Measurements from ENCODE around the gene ARFGAP3. TPM values are rescaled to one million over a fixed set of nuclear protein-coding genes. Genes with fewer than 3 reads are reported as not detected.

The ARFGAP3 gene, protein sequence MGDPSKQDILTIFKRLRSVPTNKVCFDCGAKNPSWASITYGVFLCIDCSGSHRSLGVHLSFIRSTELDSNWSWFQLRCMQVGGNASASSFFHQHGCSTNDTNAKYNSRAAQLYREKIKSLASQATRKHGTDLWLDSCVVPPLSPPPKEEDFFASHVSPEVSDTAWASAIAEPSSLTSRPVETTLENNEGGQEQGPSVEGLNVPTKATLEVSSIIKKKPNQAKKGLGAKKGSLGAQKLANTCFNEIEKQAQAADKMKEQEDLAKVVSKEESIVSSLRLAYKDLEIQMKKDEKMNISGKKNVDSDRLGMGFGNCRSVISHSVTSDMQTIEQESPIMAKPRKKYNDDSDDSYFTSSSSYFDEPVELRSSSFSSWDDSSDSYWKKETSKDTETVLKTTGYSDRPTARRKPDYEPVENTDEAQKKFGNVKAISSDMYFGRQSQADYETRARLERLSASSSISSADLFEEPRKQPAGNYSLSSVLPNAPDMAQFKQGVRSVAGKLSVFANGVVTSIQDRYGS
- total RNA-seq, result 10 to 100 TPM; 19.5 to 21.4 TPM
- polyA plus RNA-seq (2013, experiment 1 of 2), result 34.8 TPM
- 31.5 TPM for polyA plus RNA-seq (2013, experiment 2 of 2)
- 33.4 to 129 (median 54.4) reads per million in 172 experiments for total RNA-seq

DNA sequence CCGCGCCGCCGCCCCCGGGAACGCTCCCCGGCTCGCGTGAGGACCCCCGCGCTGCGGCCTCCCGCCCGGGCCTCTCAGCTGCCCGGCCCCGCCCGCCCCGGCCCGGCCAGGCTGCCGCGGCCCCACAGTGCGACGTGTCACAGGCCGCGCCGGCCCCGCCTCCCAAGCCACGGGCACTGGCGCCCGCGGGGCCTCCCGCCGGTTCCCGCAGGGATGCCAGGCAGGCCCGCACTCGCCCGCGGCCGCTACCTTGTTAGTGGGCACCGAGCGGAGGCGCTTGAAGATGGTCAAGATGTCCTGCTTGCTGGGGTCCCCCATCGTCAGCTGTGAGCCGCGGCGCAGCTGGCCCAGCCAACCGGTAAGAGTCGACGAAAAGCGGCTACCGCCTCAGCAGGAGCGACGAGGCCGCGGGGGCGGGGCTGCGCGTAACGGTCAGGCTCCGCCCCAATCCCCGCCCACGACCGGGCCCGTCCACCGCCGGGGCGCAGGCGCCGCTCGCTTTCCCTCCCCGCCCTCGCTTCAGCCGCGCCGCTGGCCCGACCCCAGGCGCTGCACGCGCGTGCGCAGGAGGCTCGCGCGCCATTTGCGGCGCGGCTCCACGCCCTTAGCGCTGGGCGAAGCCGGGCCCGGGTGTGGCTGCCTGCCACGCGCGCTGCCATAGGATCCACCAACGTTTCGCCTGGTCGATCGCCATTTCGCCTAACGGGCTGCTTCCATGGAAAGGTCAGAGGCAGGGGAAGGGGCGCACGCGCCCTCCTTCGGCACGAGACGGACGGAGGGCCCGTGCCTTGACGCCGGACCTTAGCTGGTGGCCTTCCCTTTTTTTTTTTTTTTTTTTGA lies at the start of gene ARFGAP3:
ARFGAP3 (minus strand) TSS at position 409 of the 840 bp plus-strand sequence; CDS start at position 318, 91 bp downstream.
- intact Hi-C loops (cut with DNase I, micrococcal nuclease), result loop anchor here (1.0 to 5.0 kb wide), 5 partner anchors 157 to 330 kb away; partner anchors contain the start of genes PACSIN2 (in 1 of the 2), POLDIP3 (in 1 of the 2), TTLL1 (in 1 of the 2) and TTLL12 (in 1 of the 2)
- Histone ChIP-seq H3K36me3 (ENCODE audit: insufficient read depth, low read length) (peaks cover 3% of the 10 kb centered on the region), H3K4me1 (ENCODE audit: insufficient read depth, low read length) (peaks cover 32% of the 10 kb centered on the region), H3K27me3 (ENCODE audit: control insufficient read depth in 1 of 2, insufficient read depth in 2 of 2, low read length in 2 of 2) (no peaks in the 10 kb centered on the region), H3K9me3 (ENCODE audit: control insufficient read depth in 1 of 2, insufficient read depth in 1 of 2, low read length in 2 of 2) (no peaks in the 10 kb centered on the region), H3K27ac (ENCODE audit: low read depth in 1 of 2, low read length in 2 of 2) (peak within 1 kb of the TSS; percentile 86 to 87), H3K4me3 (ENCODE audit: low read length) (peak within 1 kb of the TSS; percentile 74)
- peak; percentile 93 for ATAC-seq (ENCODE audit: poor library complexity)
- H3K4me3 Mint-ChIP-seq, result peak within 1 kb of the TSS; percentile 92
- peak within 1 kb of the TSS; percentile 91 for H3K27ac Mint-ChIP-seq
- H3K27me3 Mint-ChIP-seq, result no peaks in the 10 kb centered on the region
- no peaks in the 10 kb centered on the region for H3K9me3 Mint-ChIP-seq
- POLR2A ChIA-PET, result interaction anchor here (0.6 to 1.4 kb wide), 7 partner anchors 11 to 331 kb away, joined by 3 to 6 read pairs (median 3); partner anchors contain the start of genes CYB5R3 and TTLL12
- TF ChIP-seq, protein P1, sequence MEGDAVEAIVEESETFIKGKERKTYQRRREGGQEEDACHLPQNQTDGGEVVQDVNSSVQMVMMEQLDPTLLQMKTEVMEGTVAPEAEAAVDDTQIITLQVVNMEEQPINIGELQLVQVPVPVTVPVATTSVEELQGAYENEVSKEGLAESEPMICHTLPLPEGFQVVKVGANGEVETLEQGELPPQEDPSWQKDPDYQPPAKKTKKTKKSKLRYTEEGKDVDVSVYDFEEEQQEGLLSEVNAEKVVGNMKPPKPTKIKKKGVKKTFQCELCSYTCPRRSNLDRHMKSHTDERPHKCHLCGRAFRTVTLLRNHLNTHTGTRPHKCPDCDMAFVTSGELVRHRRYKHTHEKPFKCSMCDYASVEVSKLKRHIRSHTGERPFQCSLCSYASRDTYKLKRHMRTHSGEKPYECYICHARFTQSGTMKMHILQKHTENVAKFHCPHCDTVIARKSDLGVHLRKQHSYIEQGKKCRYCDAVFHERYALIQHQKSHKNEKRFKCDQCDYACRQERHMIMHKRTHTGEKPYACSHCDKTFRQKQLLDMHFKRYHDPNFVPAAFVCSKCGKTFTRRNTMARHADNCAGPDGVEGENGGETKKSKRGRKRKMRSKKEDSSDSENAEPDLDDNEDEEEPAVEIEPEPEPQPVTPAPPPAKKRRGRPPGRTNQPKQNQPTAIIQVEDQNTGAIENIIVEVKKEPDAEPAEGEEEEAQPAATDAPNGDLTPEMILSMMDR (IDR thresholded peaks at IDR 0.05), result no peak
- peak; percentile 85 to 98 (median 94) for DNase-seq
- peaks cover 12% of the 10 kb centered on the region for H3K4me1 Mint-ChIP-seq (ENCODE audit: low read depth)
- CTCF ChIA-PET, result interaction anchor here (2.0 kb wide), 1 partner anchor 11 kb away, joined by 11 read pairs; no protein-coding TSS in a partner anchor
- H3K36me3 Mint-ChIP-seq (ENCODE audit: low read depth), result peaks cover 4% of the 10 kb centered on the region

DNA sequence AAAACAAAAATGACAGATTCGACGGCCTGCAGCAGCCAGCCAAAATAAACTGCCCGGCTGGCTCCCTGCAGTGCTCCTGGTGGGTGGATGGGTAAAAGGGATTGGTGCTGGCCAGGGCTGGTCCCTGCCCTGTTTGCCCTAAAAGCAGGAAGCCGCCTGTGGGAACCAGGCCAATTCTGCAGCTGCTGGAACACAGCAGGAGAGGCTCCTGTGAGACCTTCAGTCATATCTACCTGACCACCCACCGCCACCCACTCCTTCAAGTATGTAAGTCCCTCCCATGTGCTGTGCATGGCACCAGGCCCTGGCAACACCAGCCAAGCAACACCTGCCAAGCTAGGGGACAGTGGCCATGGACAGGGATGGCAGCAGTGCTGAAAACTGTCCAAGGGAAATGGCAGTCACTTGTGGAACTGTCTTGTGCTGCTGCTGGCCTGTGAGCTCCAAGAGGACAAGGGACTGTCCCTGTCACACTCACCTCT lies 48.7 kb upstream of the ARFGAP3 start:
- no peak overlapping the region for H3K4me3 Mint-ChIP-seq

More for the DNA sequence above, 48.7 kb upstream of the ARFGAP3 start:
- TF ChIP-seq, protein P1 (IDR thresholded peaks at IDR 0.05), result no peak
- intact Hi-C loops (cut with DNase I, micrococcal nuclease), result no loop called here
- H3K4me3 ChIP-seq (ENCODE audit: low read length), result no peak overlapping the region
- peaks cover 0 to 3% of the 10 kb centered on the region in 2 experiments for H3K9me3 ChIP-seq (ENCODE audit: control insufficient read depth in 1 of 2, insufficient read depth in 1 of 2, low read length in 2 of 2)
- no peak for ATAC-seq (ENCODE audit: poor library complexity)
- no peaks in the 10 kb centered on the region for H3K9me3 Mint-ChIP-seq
- H3K4me1 Mint-ChIP-seq (ENCODE audit: low read depth), result peaks cover 4% of the 10 kb centered on the region
- no peak for DNase-seq
- POLR2A ChIA-PET, result no interaction called here
- H3K4me1 ChIP-seq (ENCODE audit: insufficient read depth, low read length), result no peaks in the 10 kb centered on the region
- no peaks in the 10 kb centered on the region for H3K27me3 Mint-ChIP-seq
- H3K36me3 Mint-ChIP-seq (ENCODE audit: low read depth), result peaks cover 64% of the 10 kb centered on the region
- no peak overlapping the region for H3K27ac Mint-ChIP-seq
- CTCF ChIA-PET, result no interaction called here
- no peaks in the 10 kb centered on the region for H3K27me3 ChIP-seq (ENCODE audit: control insufficient read depth in 1 of 2, insufficient read depth in 2 of 2, low read length in 2 of 2)
- H3K27ac ChIP-seq (ENCODE audit: low read depth in 1 of 2, low read length in 2 of 2), result no peak overlapping the region
- H3K36me3 ChIP-seq (ENCODE audit: insufficient read depth, low read length), result peaks cover 23% of the 10 kb centered on the region
